H4 (cell line): ENCODE results near the gene MIDN. TPM values are rescaled to one million over a fixed set of nuclear protein-coding genes. Genes with fewer than 3 reads are reported as not detected.
A peak's percentile ranks its signal among the peaks of the same experiment; 100 is the strongest.

Experiments
- DNase-seq: peaks from one replicate; pipeline ENCODE4 v3.0.0-alpha.2; 2015; ENCODE audit warnings: low spot score
- total RNA-seq: library from RNA; depleted of rRNA; stranded (reverse); fragments of >200 nt; shearing (Covaris generic); gene quantifications from 2 replicates; pipeline ENCODE4 v1.2.3, GENCODE V29; 2014

Gene MIDN
- total RNA-seq, 1 experiment from 2014 or later: 4.2 TPM

DNA sequence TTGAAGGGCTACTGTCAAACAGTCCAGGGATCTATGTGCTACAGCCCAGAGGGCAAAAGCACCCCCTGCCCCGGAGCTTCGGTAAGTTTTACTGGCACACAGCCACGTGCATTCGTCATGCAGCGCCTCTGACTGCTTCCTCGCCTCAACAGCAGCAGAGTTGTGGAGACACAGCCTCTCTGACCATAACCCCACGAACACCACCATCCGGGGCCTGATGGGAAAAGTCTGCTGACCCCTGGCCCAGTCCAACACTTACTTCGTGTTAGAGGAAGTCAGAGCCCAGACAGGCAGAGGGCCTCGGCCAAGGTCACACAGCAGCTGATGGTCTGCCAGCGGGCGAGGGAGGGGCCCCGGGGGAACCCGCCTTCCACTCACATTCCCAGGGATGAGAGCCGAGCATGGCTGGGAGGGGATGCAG is 15.7 kb upstream of the MIDN start:
- no peak for DNase-seq

- no peak for DNase-seq
These were observed 15.2 kb upstream of the MIDN start for GRCh38 chr19:1233115-1233667.

GRCh38 chr19:1234051-1234954 is 14.1 kb upstream of the MIDN start:
- DNase-seq: no peak

- no peak for DNase-seq
These were observed 13.4 kb upstream of the MIDN start for GRCh38 chr19:1234955-1235380.

DNA sequence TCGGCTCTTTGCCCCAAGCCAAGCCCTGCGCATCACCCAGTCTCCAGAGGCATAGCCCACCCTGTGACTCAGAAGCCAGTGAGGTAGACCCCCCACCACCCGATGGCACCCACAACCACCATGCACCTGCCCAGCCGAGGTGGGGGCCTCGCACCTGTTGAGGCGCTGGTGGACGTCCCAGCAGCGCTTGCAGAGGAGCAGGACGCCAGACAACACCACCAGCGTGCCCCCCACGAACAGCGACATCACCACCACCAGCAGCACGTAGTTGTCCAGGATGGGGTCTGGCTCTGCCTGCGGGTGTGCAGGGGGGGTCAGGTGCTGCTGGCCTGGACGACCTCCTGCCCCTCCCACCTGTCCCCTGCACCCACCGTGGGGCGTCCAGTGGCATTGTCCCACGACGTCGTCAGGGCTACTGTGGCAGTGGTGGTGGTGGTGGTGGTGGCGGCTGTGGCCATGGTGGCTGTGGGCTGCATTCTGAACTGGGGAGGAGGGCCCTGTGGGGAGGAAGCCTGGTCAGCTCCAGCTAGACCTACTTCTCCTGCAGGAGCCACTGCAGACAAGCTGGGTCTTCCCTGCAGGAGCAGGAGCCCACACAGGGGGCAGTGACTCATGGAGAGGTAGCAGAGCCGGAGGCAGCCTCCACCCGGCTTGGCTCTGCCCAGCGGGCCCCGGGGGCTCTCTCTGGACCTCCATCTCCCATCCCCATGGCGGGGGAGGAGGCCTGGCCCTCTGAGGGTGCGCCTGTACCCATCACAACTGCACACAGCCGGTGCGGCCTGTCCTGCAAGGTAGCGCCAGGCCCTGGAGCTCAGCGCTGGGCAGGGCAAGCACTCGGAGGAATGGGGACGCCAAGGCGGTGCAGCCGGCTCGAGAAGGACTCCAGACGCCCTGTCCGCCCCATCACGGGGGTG is 12.5 kb upstream of the MIDN start:
- no peak for DNase-seq

DNA sequence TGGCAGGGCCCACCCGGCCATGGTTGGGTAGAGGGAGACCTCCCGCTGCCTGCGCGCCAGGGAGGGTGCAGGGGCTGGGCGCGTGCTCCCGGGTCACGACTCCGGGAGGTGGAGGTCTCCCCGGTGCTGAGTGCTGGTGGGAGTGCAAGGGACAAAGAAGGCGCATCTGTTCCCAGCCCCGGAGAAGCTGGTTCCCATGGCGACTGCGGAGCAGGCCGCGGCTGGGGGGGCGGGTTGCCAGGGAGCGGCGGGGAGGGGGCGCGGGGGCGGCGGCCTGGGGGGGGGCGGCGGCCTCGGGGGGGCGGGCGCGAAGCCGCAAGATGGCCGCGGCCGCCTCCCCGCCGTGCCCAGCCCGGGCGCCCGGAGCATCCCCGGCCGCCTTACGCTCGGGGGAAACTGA is 11.8 kb upstream of the MIDN start:
- DNase-seq: no peak

DNA sequence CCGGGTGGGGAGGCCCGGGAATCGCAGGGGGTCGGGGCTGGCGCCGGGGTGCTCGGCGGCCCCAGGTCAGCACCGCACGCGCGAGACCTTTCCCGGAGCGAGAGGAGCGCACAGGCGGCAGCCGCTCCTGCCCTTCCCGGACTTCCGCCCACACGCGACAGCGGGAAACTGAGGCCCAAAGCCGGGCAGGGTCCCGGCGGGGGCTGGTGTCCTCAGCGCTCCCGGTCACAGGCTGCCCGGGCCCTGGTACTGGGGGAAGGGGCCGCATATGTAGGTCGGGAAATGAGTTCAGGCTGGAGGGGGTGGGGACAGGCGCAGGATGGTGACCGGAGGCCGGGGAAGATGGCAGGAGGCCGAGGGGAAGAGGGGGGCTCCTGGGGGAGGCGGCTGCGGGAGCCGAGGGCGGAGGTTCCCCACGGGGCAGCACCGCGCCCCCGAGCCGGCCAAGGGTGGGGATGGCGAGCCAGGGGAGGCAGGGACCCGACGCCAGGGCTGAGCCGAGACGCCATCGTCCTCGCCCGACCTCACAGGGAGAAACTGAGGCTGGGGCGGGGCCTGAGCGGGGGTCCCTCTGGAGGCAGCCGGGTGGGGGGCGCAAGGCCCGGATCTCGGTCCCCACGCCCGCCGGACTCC is 11.2 kb upstream of the MIDN start:
- DNase-seq: no peak

- DNase-seq: no peak
These were observed 10.5 kb upstream of the MIDN start, which contains the start of gene CBARP for GRCh38 chr19:1237754-1238368. TSS of gene CBARP (minus strand) at chr19:1238005. CDS start at chr19:1236100, 1,905 bp downstream.

DNA sequence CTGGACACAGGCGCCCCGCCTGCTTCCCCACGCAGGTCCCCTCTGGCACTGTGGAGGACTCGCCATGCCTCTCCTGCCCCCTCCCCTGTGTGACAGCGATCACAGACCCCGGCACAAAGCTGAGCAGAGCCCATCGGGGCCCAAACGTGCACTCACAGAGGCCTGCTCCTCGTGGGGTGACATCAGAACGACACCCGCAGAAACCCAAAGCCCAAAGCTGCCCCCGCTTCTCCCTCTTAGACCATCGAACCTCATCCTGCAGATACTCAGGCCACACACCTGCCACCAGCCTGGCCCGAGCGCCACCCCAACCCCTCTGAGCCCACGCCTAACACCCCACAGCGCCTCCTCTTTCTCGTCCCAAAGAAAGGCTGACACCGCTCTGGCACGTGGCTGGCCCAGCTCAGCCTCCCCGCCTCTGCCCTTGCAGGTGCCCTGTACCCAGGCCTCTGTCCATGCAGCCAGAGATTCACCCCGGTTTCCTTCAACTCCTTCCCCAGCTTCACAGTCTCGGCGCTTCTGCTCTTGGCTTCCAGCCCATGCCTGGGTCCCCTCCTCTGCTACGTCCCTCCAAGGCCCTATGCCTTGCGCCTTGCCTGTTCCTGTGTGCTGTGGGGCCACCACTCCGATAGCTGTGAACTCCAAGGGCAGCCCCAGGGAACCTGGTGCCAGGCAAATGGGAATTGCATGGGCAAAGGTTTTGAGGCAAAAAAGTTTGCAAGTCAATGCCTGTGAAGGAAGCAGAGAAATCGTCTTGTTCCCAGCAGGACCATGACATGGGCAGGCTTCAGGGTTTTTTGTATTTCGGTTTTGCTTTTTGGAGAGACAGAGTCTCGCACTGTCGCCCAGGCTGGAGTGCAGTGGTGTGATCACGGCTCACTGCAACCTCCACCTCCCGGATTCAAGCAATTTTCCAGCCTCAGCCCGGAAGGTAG is 9.7 kb upstream of the MIDN start:
- DNase-seq: no peak

GRCh38 chr19:1239420-1239795 is 9.0 kb upstream of the MIDN start:
- DNase-seq: no peak

GRCh38 chr19:1239796-1240737 is 8.3 kb upstream of the MIDN start:
- DNase-seq: peak; percentile 81

DNA sequence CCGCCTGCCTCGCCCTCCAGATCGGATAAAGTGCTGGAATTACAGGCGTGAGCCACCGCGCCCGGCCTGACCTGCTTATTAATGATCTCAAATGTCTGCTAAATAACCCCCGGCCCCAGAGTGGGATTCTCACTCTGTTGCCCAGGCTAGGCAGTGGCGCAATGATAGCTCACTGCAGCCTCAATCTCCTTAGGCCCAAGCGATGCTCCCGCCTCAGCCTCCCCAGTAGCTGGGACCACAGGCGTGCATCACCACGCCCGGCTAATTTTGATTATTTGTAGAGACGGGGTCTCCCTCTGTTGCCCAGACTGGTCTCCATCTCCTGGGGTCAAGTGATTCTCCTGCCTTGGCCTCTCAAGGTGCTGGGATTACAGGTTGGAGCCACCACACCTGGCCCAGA is 7.5 kb upstream of the MIDN start:
- DNase-seq: no peak

- peak; percentile 95 for DNase-seq
These were observed 6.8 kb upstream of the MIDN start, which contains the start of gene ATP5F1D for GRCh38 chr19:1241417-1242095. TSS of gene ATP5F1D (plus strand) at chr19:1241751. CDS start at chr19:1241851, 100 bp downstream.

- peak; percentile 76 for DNase-seq
These were observed 4.4 kb upstream of the MIDN start for GRCh38 chr19:1243768-1244692.

GRCh38 chr19:1244693-1245451 is 3.5 kb upstream of the MIDN start:
- DNase-seq: no peak

DNA sequence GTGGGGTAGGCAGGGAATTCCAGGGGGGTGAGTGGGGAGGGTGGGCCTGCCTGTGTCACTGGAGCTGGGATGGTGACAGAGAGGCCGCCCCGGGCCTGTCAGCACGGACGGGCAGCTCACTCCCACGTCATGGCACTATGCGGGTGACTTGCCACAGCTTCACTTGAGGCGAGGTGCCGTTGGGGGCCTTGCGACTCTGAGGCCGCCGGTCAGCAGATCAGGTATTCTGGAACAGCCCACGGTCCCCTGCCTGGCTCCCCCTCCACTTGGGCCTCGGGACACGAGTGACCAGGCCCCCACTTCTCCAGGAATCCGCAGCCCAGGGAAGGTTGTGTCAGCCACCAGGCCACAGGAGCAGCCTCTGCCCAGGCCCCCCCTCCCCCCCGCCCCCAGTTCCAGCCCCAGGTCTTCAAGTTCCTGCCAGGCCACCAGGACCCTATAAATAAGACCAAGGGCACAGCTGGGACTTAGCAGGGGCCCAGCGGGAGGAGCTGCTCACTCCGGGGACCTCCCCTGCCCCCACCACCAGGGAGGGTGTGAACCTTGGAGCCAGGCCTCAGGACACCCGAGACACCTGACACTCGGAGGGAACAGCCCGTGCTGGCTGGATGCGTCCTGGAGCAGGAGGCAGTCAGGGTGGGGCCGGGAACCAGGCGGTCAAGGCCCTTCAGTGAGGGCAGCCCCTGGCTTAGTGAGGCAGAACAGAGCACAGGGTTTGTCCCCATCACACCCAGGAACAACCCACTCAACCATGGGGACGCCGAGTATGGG is 2.7 kb upstream of the MIDN start:
- DNase-seq: no peak
